ENCODE measurements around the gene PRDM11. TPM values are rescaled to one million over a fixed set of nuclear protein-coding genes. Genes with fewer than 3 reads are reported as not detected.
"Not testable (repeated sequence)": the region's sequence is repeated elsewhere in the genome, so short reads cannot be mapped to it uniquely, and the experiment has no call there.

PRDM11 gene
- total and polyA plus RNA-seq, 9 donors = 8.7 to 45.4 (median 28.9) TPM

DNA sequence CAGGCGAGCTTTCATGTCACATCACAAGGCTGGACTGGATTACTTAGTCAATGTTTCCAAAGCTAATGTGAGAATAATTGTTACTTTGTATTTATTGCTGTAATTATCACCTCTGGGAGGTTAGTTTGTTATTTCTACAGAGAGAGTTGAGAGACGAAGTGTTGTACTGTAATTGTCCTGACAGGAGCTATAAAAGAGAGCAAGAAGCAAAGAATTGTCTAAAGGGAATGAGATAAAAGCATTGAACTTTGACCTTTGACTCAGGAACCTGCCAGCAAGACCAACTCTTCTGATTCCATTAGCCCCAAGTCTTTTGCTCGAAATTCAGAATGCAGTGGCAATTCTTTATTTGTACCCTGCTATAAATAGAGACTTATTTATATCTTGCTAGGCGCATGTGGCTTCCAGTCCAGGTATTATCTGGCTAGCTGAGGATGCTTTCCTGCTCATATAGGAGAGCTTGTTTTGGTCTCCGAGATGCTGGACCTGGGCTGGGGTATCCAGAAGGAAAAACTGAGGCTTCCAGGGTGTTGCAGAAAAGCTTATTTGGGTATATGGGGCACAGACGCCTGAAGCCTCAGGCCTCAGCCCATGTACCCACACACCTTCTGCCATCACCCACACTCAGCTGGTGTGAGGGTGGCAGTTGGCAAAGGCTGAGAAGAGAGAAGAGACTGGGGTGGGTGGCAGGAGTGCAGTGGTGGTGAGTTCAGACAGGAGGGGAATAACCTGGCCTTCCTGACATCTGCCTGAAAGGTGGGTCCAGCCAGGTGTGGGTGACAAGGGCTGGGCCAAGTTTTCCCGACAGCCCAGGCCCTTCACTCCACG lies 99.0 kb downstream of the PRDM11 start:
- no peaks in the 10 kb centered on the region for H3K9me3 ChIP-seq
- TF ChIP-seq POLR2A (IDR thresholded peaks at IDR 0.05) = no peak
- H3K27me3 ChIP-seq = no peaks in the 10 kb centered on the region
- no peak for DNase-seq
- intact Hi-C loops (cut with DNase I) = no loop called here
- 83 to 90% (median 88%) methylated on average over 8 of the region's 8 CpGs for WGBS, 3 donors
- no peaks in the 10 kb centered on the region for H3K4me1 ChIP-seq (ENCODE audit: insufficient read depth)
- no peak overlapping the region for H3K27ac ChIP-seq
- no peaks in the 10 kb centered on the region for H3K36me3 ChIP-seq
- no peak overlapping the region for H3K4me3 ChIP-seq

DNA sequence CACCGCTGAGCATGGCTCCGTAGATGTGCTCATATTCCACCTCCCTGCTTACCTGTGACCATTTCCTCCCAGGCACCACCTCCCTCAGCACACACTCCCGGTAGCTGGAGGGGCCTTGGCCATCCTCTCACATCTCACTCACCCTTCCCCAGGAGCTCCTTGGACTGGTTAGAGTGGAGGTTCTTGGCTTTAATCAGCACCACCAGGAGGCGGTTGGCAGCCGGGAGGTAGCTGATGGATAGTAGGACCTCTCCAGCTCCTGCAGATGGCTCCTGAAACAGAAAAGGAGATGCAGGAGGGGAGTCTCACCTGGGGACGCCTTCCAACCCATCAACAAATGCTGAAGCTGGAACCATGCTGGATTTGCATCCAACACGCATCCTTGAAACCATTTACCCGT lies 99.8 kb downstream of the PRDM11 start:
- intact Hi-C loops (cut with DNase I) = no loop called here
- no peak overlapping the region for H3K27ac ChIP-seq
- H3K27me3 ChIP-seq = no peaks in the 10 kb centered on the region
- no peak for DNase-seq
- no peak for TF ChIP-seq POLR2A (IDR thresholded peaks at IDR 0.05)
- TF ChIP-seq, protein P1, sequence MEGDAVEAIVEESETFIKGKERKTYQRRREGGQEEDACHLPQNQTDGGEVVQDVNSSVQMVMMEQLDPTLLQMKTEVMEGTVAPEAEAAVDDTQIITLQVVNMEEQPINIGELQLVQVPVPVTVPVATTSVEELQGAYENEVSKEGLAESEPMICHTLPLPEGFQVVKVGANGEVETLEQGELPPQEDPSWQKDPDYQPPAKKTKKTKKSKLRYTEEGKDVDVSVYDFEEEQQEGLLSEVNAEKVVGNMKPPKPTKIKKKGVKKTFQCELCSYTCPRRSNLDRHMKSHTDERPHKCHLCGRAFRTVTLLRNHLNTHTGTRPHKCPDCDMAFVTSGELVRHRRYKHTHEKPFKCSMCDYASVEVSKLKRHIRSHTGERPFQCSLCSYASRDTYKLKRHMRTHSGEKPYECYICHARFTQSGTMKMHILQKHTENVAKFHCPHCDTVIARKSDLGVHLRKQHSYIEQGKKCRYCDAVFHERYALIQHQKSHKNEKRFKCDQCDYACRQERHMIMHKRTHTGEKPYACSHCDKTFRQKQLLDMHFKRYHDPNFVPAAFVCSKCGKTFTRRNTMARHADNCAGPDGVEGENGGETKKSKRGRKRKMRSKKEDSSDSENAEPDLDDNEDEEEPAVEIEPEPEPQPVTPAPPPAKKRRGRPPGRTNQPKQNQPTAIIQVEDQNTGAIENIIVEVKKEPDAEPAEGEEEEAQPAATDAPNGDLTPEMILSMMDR (IDR thresholded peaks at IDR 0.05) = no peak
- no peak for TF ChIP-seq EP300 (IDR thresholded peaks at IDR 0.05)
- H3K4me1 ChIP-seq (ENCODE audit: insufficient read depth) = no peaks in the 10 kb centered on the region
- H3K36me3 ChIP-seq = no peaks in the 10 kb centered on the region
- no peak overlapping the region for H3K4me3 ChIP-seq
- H3K9me3 ChIP-seq = no peaks in the 10 kb centered on the region
- WGBS, 3 donors = 89 to 98% (median 93%) methylated on average over 8 of the region's 8 CpGs

DNA sequence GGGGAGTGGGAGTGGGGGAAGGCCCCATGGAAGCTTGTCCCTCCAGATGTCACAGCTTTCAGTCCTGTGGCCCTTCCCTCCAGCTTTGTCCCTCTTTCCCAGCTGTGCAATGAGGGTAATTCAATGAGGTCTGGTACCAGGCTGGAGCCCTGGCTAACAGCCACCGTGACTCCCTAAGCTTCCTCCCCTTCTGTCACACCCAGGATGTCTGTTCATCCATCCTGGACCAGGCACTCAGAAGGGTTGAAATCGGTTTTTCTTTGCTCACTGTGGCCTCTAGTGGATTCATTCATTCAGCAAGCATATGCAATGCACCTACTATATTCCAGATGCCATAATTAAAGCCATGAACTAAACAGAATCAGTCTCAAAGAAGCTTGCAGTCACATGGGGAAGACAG lies 101.0 kb downstream of the PRDM11 start:
- intact Hi-C loops (cut with DNase I) = no loop called here
- H3K9me3 ChIP-seq = no peaks in the 10 kb centered on the region
- no peaks in the 10 kb centered on the region for H3K36me3 ChIP-seq
- TF ChIP-seq EP300 (IDR thresholded peaks at IDR 0.05) = no peak
- TF ChIP-seq, protein P1 (IDR thresholded peaks at IDR 0.05) = no peak
- no peak for TF ChIP-seq POLR2A (IDR thresholded peaks at IDR 0.05)
- H3K27me3 ChIP-seq = no peaks in the 10 kb centered on the region
- no peak overlapping the region for H3K27ac ChIP-seq
- H3K4me3 ChIP-seq = no peak overlapping the region
- DNase-seq = no peak
- H3K4me1 ChIP-seq (ENCODE audit: insufficient read depth) = no peaks in the 10 kb centered on the region
- 20 to 45% (median 28%) methylated on average over 2 of the region's 2 CpGs for WGBS, 3 donors

DNA sequence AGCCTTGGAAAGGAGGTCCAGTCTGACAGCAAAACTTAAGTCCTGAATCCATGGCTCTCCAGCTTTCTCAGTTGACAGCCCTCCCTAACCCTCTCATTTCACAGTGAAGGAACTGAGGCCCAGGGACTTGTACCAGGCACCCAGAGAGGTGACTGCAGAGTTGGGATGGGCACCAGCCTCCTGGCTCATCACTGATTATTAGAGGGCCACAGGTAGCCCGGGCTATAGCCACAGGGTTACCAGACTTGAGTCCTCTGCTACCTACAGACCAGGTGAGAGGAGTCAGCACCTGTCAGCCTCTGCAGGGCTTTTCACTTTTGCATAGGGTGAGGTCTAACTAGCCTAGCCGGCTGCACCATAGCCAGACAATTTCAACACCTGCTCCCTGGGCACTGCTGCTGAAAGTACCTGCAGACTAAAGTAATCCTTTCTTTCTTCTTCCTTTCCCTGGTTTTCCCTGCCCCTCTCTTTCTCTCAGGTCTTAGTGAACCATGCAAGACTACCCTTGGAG lies 102.1 kb downstream of the PRDM11 start:
- WGBS, 3 donors = 79 to 91% (median 89%) methylated on average over 2 of the region's 2 CpGs
- Histone ChIP-seq H3K27ac (no peak overlapping the region), H3K4me1 (ENCODE audit: insufficient read depth) (no peaks in the 10 kb centered on the region), H3K9me3 (no peaks in the 10 kb centered on the region), H3K27me3 (no peaks in the 10 kb centered on the region), H3K36me3 (no peaks in the 10 kb centered on the region), H3K4me3 (no peak overlapping the region)
- intact Hi-C loops (cut with DNase I) = no loop called here
- DNase-seq = no peak
- TF ChIP-seq, protein P1 (IDR thresholded peaks at IDR 0.05) = no peak
- TF ChIP-seq EP300 (IDR thresholded peaks at IDR 0.05) (no peak), POLR2A (IDR thresholded peaks at IDR 0.05) (no peak)

DNA sequence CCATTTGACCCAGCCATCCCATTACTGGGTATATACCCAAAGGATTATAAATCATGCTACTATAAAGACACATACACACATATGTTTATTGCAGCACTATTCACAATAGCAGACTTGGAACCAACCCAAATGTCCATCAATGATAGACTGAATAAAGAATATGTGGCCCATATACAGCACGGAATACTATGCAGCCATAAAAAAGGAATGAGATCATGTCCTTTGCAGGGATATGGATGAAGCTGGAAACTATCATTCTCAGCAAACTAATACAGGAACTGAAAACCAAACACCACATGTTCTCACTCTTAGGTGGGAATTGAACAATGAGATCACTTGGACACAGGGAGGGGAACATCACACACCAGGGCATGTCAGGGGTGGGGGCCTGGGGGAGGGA lies 102.9 kb downstream of the PRDM11 start:
- H3K4me3 ChIP-seq; H3K4me1 ChIP-seq (ENCODE audit: insufficient read depth); H3K27me3 ChIP-seq; intact Hi-C loops (cut with DNase I); H3K36me3 ChIP-seq; DNase-seq; H3K27ac ChIP-seq; H3K9me3 ChIP-seq: not testable (repeated sequence)
- WGBS, 3 donors = 87 to 96% (median 91%) methylated on average over 1 of the region's 1 CpG
